Effector memory CD8-positive, alpha-beta T cell (primary cell): ENCODE results near the gene ELP4.

Experiments
- ATAC-seq: fragments of 150-1000 bp; cut with Tn5 transposase; replicated peaks from 2 replicates; pipeline ENCODE4 v1.10.0; 2021; ENCODE audit warnings: mild to moderate bottlenecking, moderate library complexity
- DNase-seq, 3 experiments: peaks; one replicate each; pipeline ENCODE4 v3.0.0; 2021
- H3K27ac Mint-ChIP-seq, 2 donors: one replicate each; pipeline ENCODE4 v1.8.0; 2022; ENCODE audit warnings: mild to moderate bottlenecking in 2 of 2, mixed read lengths in 2 of 2, moderate library complexity in 2 of 2
- H3K27me3 Mint-ChIP-seq, 2 donors: one replicate each; pipeline ENCODE4 v1.8.0; 2022; ENCODE audit warnings: mixed read lengths in 2 of 2
- H3K36me3 Mint-ChIP-seq: one replicate; pipeline ENCODE4 v1.8.0; 2022; ENCODE audit warnings: mild to moderate bottlenecking, moderate library complexity, mixed read lengths; ENCODE audit not compliant: insufficient read depth
- H3K4me1 Mint-ChIP-seq, 2 donors: one replicate each; pipeline ENCODE4 v1.8.0; 2022; ENCODE audit warnings: low read depth in 2 of 2, mixed read lengths in 2 of 2
- H3K4me3 Mint-ChIP-seq, 2 donors: one replicate each; pipeline ENCODE4 v1.8.0; 2022; ENCODE audit warnings: mild to moderate bottlenecking in 2 of 2, mixed read lengths in 2 of 2, moderate library complexity in 2 of 2
- H3K9me3 Mint-ChIP-seq, 2 donors: one replicate each; pipeline ENCODE4 v1.8.0; 2022; ENCODE audit warnings: mixed read lengths in 2 of 2

The ELP4 gene

DNA sequence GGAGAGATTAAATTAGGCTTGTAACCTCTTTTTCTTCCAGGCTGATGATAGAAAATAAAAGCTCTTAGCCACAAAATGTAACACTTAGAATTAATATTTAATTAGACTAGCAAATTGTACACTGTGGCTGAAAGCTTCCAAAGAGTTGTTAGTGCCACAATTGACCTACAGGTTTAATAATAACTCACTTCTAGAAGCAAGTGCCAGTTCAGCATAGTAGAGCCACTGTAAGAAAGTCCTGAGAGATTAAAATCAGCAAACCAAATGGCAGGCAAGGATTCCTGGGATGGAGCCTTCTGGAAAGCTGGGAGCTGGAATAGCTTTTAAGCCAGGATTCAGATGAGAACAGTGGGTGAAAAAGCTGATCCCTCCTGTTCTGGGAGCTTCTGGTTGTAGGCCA is 131.0 kb downstream of the ELP4 start:
- no peaks in the 10 kb centered on the region for H3K27me3 Mint-ChIP-seq
- H3K36me3 Mint-ChIP-seq, result no peaks in the 10 kb centered on the region
- DNase-seq (no peak), ATAC-seq (no peak)
- H3K27ac Mint-ChIP-seq, result no peak overlapping the region
- H3K4me1 Mint-ChIP-seq, result no peaks in the 10 kb centered on the region
- no peak overlapping the region for H3K4me3 Mint-ChIP-seq
- H3K9me3 Mint-ChIP-seq, result no peaks in the 10 kb centered on the region

DNA sequence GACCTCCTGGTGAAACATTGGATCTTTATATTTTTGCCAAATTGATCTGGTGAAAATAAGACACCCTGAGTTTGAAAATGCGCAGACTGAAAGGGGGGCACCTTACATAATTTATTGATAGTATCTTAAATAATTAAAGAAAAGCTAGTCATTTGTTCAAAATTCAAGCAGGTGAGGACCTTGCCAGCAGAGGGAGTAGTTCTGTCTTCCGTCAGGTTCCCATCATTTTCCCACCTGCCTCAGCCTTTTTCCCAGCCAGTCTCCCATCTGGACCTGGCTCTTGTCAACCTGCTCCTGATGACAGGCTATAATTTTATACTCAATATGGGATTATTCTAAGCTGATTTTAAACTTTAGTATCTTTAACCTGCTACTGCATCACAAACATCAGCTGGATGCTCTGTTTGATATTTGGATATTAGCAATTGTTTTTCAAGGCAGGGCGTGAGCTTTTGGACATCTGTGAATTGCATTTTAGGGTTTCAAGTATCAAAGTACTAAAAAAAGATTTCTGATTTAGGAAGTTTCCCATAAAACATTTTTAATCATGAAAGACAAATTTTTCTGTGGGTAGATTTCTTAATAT is 132.0 kb downstream of the ELP4 start:
- no peak for ATAC-seq

DNA sequence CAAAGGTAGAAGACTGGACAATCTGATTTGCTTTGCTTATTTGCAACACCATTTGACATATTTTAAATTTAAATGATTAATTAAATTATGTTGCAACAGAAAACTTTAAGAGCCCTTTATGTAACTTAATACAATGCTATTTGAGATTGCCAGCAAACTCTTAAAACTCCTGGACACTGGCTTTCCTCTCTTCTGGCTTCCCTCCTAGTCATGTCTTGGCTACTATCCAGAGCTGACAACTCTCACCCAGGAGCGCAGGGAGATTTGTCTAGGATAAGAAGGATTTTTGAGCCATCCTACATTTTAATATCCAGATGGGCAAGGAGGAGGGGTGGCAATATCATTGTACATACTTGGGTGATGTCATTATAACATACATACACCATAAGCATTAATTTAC is 134.3 kb downstream of the ELP4 start:
- Mint-ChIP-seq H3K9me3 (no peaks in the 10 kb centered on the region), H3K36me3 (no peaks in the 10 kb centered on the region), H3K4me1 (no peaks in the 10 kb centered on the region), H3K4me3 (no peak overlapping the region), H3K27ac (no peak overlapping the region), H3K27me3 (no peaks in the 10 kb centered on the region)
- DNase-seq (no peak), ATAC-seq (no peak)

More for the DNA sequence above, 132.0 kb downstream of the ELP4 start:
- H3K4me1 Mint-ChIP-seq, result no peaks in the 10 kb centered on the region
- no peak overlapping the region for H3K4me3 Mint-ChIP-seq
- DNase-seq, result no peak
- H3K27me3 Mint-ChIP-seq, result no peaks in the 10 kb centered on the region
- H3K9me3 Mint-ChIP-seq, result no peaks in the 10 kb centered on the region
- no peaks in the 10 kb centered on the region for H3K36me3 Mint-ChIP-seq
- H3K27ac Mint-ChIP-seq, result no peak overlapping the region

DNA sequence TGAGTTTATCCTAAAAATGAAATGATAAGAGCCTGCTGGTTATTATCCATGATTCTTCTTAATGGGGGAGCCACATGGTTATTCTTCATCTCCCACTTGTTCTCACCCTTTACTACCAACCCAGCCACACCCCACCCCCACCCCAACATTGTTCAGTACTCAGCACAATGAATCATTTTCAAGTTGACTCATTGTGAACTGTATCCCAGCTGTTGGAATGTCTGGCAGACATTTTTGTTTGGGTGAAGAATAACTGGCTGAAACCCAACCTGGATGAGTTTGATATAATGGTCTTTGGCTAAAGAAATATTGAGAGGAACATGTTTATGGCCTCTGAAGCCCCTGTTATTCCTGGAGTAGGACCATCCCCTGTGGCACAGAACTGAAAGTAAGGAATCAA is 136.2 kb downstream of the ELP4 start:
- Mint-ChIP-seq H3K4me1 (no peaks in the 10 kb centered on the region), H3K4me3 (no peak overlapping the region), H3K9me3 (no peaks in the 10 kb centered on the region), H3K27me3 (no peaks in the 10 kb centered on the region), H3K36me3 (no peaks in the 10 kb centered on the region), H3K27ac (no peak overlapping the region)
- DNase-seq, result no peak
- ATAC-seq, result no peak

DNA sequence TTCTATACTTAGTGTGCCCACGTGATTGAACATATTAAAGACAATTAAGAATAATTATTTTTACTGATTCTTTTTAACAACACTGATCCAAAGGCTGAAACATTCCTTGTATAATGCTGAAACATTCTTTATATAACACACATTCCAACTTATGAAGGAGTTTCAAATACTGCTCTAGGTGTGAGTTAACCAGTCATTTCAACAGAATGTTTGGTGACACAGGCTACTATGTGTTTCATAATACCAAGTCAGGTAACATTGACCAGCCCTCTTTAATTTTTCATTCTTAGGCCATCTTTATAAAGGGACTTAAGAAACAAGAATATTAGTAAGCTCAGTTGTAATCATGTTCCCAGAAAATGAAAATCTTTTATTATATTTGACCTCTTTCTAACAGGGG is 136.6 kb downstream of the ELP4 start:
- Mint-ChIP-seq H3K36me3 (no peaks in the 10 kb centered on the region), H3K4me1 (no peaks in the 10 kb centered on the region), H3K4me3 (no peak overlapping the region), H3K9me3 (no peaks in the 10 kb centered on the region), H3K27me3 (no peaks in the 10 kb centered on the region), H3K27ac (no peak overlapping the region)
- ATAC-seq (no peak), DNase-seq (no peak)

DNA sequence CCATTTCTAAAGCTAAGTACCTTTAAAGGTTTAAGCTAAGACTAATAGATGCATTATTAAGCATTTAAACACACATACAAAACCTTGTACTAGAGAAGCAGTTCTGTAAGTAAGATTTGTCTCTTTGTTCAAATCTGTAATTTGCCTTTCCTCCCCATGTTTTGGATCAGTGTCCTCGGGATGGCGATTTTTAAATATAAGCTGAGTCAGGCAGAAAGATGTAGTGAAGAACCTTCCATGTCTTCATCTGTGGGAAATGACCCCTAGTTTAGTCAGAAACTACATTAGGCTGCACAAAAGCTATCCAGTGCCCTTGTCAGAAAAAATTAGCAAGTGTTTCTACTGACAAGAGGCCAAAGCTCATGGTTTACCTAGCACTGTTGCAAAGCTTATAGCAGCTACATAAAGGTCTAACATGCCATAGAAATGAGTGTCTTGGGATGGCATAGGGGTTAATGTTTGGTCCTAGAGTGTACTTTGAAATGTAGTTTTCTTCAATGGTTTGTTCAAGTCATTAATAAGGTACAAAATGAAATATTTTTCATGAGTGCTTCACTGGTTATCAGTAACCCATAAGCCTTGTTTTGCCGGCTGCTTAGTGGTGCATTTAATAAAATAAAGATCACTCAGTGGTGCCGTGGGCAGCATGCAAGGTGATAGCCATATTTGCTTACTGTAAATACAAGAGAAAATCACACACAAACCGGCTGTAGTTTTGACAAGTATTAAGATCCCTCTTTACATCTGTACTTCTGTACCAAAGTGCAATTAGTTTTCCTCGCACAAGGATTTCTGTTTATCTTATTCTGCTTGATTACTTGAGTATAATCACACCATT is 139.8 kb downstream of the ELP4 start:
- no peak for DNase-seq
- Mint-ChIP-seq H3K4me1 (no peaks in the 10 kb centered on the region), H3K9me3 (no peaks in the 10 kb centered on the region), H3K4me3 (no peak overlapping the region), H3K27ac (no peak overlapping the region), H3K27me3 (no peaks in the 10 kb centered on the region), H3K36me3 (no peaks in the 10 kb centered on the region)
- no peak for ATAC-seq

DNA sequence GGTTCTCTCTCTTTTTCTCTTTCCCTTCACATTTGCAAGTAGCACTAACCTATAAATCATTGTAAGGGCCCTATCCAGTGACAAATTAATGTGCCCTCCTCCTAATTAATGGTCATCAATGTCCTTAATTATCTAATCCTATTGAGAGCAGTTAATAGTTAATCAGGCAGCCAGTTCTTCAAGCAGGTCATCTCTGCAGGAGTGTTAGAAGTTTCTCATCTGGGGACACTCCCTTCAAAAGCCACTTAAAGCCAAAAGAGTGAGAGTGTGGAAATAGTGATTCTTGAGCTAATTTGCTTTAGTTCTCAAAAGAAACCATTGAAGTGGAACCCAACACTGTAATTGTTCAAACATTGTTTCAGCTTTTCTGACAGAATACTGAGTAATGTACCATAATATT is 141.6 kb downstream of the ELP4 start:
- Mint-ChIP-seq H3K9me3 (no peaks in the 10 kb centered on the region), H3K4me1 (no peaks in the 10 kb centered on the region), H3K4me3 (no peak overlapping the region), H3K27ac (no peak overlapping the region), H3K27me3 (no peaks in the 10 kb centered on the region), H3K36me3 (no peaks in the 10 kb centered on the region)
- no peak for DNase-seq
- ATAC-seq, result no peak

DNA sequence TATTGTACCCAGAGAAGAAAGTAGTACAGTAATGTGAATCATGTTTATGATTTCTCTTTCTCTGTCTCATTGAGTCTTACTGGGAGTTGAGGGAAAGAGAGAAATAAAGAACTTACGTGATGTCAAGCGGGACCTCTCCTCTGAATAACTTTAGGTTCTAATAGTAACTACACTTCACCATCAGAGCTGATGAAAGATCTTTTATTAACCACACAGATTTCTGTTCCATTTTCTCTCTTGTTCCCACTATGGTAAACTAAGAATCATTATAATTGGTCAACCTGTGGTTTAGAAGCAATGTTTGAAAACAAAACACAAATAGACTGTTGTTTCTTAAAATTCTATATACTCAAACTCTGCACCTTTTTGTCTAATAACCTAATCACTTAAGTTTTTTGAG is 142.3 kb downstream of the ELP4 start:
- Mint-ChIP-seq H3K27me3 (no peaks in the 10 kb centered on the region), H3K4me1 (no peaks in the 10 kb centered on the region), H3K4me3 (no peak overlapping the region), H3K9me3 (no peaks in the 10 kb centered on the region), H3K27ac (no peak overlapping the region), H3K36me3 (no peaks in the 10 kb centered on the region)
- no peak for ATAC-seq
- no peak for DNase-seq

DNA sequence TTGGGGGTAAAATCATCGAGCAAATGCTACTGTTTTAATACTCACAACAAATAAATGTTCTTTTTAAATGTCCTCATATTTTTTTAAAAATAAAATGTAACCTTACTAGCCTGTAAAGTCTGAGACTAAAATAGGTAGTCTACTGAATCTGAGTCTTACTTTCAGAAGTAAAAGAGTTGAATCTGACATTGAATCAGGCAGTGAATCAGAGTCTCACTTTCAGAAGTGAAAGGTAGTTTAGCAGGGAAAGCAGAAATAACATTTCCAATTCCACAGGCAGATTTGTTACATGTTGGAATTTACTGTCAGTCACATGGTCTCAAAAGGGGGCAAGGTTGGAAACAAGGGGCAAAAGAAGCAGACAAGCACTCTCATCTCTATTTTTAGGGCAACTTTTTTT is 143.0 kb downstream of the ELP4 start:
- H3K36me3 Mint-ChIP-seq, result no peaks in the 10 kb centered on the region
- no peaks in the 10 kb centered on the region for H3K9me3 Mint-ChIP-seq
- H3K4me3 Mint-ChIP-seq, result no peak overlapping the region
- H3K27ac Mint-ChIP-seq, result no peak overlapping the region
- H3K27me3 Mint-ChIP-seq, result no peaks in the 10 kb centered on the region
- H3K4me1 Mint-ChIP-seq, result no peaks in the 10 kb centered on the region
- ATAC-seq (no peak), DNase-seq (no peak)

DNA sequence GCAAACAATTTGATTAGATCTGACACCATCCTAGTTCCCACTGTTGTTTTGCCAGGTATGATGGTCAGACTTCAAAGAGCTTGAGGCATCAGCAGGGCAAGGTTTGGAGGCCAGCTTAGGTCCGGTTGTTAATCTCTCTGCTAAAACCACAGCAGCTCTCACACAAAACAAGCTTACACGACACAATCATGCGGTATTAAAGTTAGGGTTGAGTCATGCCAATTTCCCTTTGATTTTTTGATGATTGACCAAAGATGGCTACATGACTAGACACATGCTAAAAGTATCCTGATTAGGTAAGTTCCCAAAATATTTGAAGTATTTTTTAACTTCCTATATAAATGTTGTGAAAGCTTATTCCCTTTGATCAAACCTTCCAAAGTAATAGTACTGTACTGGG is 145.9 kb downstream of the ELP4 start:
- no peak for ATAC-seq
- no peak overlapping the region for H3K27ac Mint-ChIP-seq
- H3K27me3 Mint-ChIP-seq, result no peaks in the 10 kb centered on the region
- no peaks in the 10 kb centered on the region for H3K9me3 Mint-ChIP-seq
- no peak for DNase-seq
- H3K4me1 Mint-ChIP-seq, result no peaks in the 10 kb centered on the region
- no peak overlapping the region for H3K4me3 Mint-ChIP-seq
- no peaks in the 10 kb centered on the region for H3K36me3 Mint-ChIP-seq

DNA sequence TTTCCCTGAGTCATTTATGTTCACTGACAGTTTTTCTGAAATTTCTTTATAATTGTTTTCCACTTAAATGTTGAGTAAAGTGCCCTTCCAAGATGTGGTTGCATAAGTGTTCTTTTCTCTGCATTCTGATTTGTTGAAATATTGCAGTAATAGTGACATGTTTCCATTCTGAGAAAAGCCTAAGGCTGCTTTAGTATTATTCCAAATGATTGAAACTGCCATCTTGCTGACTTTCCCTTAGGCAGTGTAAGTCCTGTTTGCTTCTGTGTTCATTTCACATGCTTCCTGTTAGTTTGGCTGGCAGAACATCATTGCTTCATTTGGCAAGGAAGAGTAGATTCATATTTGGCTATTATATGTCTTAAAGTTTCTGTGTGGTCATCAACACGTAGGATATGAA is 146.5 kb downstream of the ELP4 start:
- H3K36me3 Mint-ChIP-seq, result no peaks in the 10 kb centered on the region
- H3K4me3 Mint-ChIP-seq, result no peak overlapping the region
- no peaks in the 10 kb centered on the region for H3K4me1 Mint-ChIP-seq
- H3K9me3 Mint-ChIP-seq, result no peaks in the 10 kb centered on the region
- H3K27me3 Mint-ChIP-seq, result no peaks in the 10 kb centered on the region
- DNase-seq (no peak), ATAC-seq (no peak)
- no peak overlapping the region for H3K27ac Mint-ChIP-seq

DNA sequence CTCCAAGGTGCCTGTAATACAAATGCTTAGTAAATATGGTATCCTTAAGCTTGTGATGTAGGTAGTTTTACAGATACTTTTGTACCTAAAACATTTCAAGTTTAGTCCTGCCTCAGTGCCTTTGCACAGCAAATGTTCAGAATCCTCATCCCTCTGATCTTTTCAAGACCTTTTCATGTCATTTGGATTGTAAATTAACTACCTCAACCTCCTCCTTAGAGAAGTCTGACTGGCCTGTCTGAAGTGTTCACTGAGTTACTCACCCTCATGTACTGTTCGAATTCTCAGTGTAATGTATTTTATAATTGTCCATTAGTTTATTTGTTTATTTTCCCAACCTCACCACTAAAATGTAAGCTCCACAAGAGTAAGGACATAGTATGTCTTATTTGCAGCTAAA is 147.5 kb downstream of the ELP4 start:
- ATAC-seq (no peak), DNase-seq (no peak)
- Mint-ChIP-seq H3K27ac (no peak overlapping the region), H3K9me3 (no peaks in the 10 kb centered on the region), H3K4me3 (no peak overlapping the region), H3K27me3 (no peaks in the 10 kb centered on the region), H3K4me1 (no peaks in the 10 kb centered on the region), H3K36me3 (no peaks in the 10 kb centered on the region)

DNA sequence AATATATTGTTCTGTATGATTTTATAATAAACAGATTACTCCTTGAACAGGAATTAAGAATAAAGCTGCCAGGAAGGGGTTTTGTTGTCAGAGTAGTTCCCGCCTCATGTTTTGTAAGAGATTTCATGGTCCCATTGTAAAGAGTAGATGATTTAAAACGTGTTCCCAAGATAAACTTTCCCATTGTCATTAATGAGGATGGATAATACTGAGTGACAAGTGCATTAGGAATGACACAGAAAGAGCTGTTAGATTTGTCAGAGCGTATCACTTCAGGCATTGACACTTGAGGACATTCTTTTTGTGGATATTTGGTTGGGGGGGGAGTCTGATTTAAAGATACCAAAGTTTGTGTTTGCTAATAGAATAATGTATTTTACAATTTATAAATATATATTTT is 154.6 kb downstream of the ELP4 start:
- no peaks in the 10 kb centered on the region for H3K4me1 Mint-ChIP-seq
- H3K27me3 Mint-ChIP-seq, result no peaks in the 10 kb centered on the region
- no peaks in the 10 kb centered on the region for H3K9me3 Mint-ChIP-seq
- H3K36me3 Mint-ChIP-seq, result no peaks in the 10 kb centered on the region
- DNase-seq (no peak), ATAC-seq (no peak)
- no peak overlapping the region for H3K4me3 Mint-ChIP-seq
- no peak overlapping the region for H3K27ac Mint-ChIP-seq

DNA sequence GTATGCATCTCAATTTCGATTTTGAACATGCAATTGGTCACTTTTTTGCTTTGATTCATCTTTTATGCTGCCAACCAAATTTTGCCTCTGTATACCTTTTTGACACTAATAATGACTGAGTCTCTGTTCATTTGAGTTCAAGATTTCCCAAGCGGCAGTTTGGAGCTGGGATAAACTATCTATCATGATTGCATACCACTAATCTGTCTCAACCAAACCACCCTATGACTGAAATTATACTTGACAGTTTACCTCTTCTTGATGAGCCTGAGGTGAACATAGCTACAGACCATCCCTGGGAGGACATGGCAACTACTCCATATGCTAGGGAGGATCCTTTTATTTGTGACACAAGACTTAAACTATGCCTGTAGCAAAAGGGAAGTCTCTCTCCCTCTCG is 155.4 kb downstream of the ELP4 start:
- DNase-seq (no peak), ATAC-seq (no peak)
- no peaks in the 10 kb centered on the region for H3K4me1 Mint-ChIP-seq
- H3K9me3 Mint-ChIP-seq, result no peaks in the 10 kb centered on the region
- H3K27ac Mint-ChIP-seq, result no peak overlapping the region
- H3K36me3 Mint-ChIP-seq, result no peaks in the 10 kb centered on the region
- H3K27me3 Mint-ChIP-seq, result no peaks in the 10 kb centered on the region
- H3K4me3 Mint-ChIP-seq, result no peak overlapping the region
